ENCODE results near the gene ORC3.
"Not testable (repeated sequence)": the region's sequence is repeated elsewhere in the genome, so short reads cannot be mapped to it uniquely, and the experiment has no call there.

ORC3 gene

GRCh38 chr6:87696817-87697216 lies 106.9 kb downstream of the ORC3 start:
- not testable (repeated sequence) for DNase-seq (ENCODE audit: low read depth in 2 of 2)

GRCh38 chr6:87697581-87698546 lies 107.9 kb downstream of the ORC3 start:
- DNase-seq (ENCODE audit: low read depth in 2 of 2) = peak; percentile 99

GRCh38 chr6:87698547-87699006 lies 108.6 kb downstream of the ORC3 start:
- no peak for DNase-seq (ENCODE audit: low read depth in 2 of 2)

GRCh38 chr6:87699576-87699975 lies 109.6 kb downstream of the ORC3 start:
- no peak for DNase-seq (ENCODE audit: low read depth in 2 of 2)

DNA sequence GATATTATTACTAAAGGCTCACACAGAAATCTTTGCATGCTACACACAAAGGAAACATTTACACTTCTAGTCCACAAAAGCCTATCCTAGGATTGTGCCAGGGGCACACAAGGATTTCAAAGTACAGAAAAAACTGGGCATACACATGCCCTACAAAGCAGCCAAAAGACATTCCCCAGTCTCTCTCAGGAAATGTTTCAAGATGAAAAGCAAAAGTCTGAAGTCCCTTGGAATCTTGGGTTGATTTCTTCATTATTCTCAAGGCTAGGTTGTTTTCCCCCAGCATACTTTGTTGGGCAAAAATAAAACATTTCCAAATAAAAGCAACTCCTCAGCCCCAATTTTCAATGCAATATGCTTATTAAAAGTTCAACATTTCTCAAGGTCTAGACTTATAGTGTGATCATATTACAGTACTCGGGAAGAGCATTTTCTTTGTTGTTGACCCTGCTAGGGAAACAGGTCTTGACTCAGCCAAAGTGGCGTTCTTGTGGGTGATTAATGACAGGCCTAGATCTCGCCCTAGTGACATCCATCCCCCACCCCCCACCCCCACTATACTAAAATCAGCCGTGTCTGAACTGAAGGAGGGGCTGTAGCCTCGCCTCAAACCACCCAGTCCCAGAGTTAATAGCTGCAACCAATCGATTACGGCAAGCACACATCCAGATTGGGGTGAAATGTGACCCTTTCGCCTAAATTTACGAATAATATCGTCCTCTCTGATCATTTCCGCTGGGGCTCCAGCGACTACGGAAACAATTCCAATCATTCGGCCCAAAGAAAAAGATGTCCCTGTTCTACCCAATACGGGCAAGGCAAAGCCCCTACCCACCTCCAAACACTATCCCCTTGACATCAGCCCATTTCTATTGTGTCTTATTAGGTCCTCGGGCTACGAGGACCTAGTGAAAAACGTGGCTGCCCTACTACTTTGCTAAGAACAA lies 110.7 kb downstream of the ORC3 start:
- DNase-seq (ENCODE audit: low read depth in 2 of 2) = no peak

DNA sequence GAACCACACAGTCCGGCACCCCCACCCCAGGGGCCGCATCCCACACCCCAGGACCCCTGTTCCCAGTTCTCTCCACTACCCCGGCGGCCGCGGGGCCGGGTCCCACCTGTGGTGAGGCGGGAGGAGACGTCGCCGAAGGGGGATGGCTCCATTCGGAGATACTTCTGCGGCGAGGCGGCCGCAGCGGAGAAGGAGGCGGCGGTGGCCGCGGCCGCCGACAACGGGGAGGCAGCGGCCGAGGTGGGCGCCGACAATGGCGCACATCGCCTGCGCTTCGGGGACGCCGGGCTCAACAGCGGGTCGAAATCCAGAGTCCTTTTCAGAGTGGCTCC lies 111.4 kb downstream of the ORC3 start:
- no peak for DNase-seq (ENCODE audit: low read depth in 2 of 2)

GRCh38 chr6:87701676-87702588 lies 112.0 kb downstream of the ORC3 start, which contains the start of gene AKIRIN2:
Gene AKIRIN2, minus strand, starts transcription at chr6:87702233. Its CDS starts 549 bp downstream, at chr6:87701684.
- peak; percentile 98 for DNase-seq (ENCODE audit: low read depth in 2 of 2)

DNA sequence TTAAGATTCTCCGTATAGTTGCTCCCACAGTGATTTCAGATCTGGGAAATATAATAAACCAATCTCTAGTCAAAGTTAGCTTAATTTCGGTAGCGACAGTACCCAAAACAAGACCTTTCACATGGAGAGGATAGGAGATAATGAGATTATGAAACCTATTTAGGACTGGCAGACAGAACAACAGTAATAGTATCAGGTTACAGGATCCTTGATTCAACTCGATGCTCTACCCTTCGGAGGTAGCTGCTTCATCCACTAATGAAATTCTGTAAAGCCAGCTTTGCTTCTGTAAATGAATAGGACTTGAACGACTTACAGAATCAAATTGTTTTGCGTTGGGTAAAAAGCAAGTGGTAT lies 112.6 kb downstream of the ORC3 start:
- no peak for DNase-seq (ENCODE audit: low read depth in 2 of 2)

- not testable (repeated sequence) for DNase-seq (ENCODE audit: low read depth in 2 of 2)
Measured at GRCh38 chr6:87703039-87703438, 113.1 kb downstream of the ORC3 start.

- no peak for DNase-seq (ENCODE audit: low read depth in 2 of 2)
Measured at GRCh38 chr6:87705070-87705691, 115.2 kb downstream of the ORC3 start.

GRCh38 chr6:87706187-87706966 lies 116.4 kb downstream of the ORC3 start:
- peak; percentile 65 to 66 for DNase-seq (ENCODE audit: low read depth in 2 of 2)

DNA sequence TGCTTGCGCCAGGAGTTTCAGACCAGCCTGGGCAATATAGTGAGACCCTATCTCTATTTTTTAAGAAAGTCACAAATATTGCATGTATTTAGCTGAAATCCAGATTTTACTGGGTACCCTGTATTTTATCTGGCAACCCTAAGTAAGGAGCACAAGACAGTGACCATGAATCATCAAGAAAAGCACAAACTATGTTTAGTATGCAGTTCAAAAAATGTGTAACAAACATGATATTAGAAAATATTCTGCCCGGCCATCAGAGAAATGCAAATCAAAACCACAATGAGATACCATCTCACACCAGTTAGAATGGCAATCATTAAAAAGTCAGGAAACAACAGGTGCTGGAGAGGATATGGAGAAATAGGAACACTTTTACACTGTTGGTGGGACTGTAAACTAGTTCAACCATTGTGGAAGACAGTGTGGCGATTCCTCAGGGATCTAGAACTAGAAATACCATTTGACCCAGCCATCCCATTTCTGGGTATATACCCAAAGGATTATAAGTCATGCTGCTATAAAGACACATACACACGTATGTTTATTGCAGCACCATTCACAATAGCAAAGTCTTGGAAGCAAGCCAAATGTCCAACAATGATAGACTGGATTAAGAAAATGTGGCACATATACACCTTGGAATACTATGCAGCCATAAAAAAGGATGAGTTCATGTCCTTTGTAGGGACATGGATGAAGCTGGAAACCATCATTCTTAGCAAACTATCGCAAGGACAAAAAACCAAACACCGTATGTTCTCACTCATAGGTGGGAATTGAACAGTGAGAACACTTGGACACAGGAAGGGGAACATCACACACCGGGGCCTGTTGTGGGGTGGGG lies 118.9 kb downstream of the ORC3 start:
- DNase-seq (ENCODE audit: low read depth in 2 of 2) = not testable (repeated sequence)

DNA sequence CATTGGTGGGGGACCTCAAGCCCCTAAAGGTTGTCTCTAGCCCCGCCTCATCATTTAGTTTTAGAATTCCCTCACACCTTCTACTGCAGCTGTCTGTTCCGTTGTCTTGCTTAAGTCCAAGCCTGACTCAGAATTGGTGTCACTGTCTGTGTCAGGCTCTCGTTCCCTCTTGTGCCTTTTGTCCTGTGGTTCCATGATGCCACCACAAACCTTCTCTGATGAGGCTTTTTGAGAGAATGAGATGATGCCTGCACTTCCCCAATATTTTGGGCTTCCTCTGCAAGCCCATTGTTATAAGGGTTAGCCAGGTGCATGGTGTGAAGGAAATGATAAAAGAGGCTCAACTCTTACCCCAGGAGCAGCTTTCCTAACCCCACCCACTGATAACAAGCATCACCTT lies 120.2 kb downstream of the ORC3 start:
- no peak for DNase-seq (ENCODE audit: low read depth in 2 of 2)

DNA sequence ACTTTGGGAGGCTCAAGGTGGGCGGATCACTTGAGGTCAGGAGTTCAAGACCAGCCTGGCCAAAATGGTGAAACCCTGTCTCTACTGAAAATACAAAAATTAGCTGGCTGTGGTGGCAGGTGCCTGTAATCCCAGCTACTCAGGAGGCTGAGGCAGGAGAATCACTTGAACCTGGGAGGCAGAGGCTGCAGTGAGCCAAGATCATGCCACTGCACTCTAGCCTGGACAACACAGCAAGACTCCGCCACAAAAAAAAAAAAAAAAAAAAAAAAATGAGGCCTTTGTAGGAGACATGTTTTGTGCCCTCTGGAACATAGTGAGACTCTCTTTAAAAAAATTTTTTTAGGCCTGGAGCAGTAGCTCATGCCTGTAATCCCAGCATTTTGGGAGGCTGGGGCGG lies 122.8 kb downstream of the ORC3 start:
- DNase-seq (ENCODE audit: low read depth in 2 of 2) = not testable (repeated sequence)

- DNase-seq (ENCODE audit: low read depth in 2 of 2) = no peak
Measured at GRCh38 chr6:87714093-87714842, 124.3 kb downstream of the ORC3 start.
